Activated CD8-positive, alpha-beta T cell treated with anti-CD3 and anti-CD28 coated beads for 36 hours (primary cell): ENCODE measurements around the gene CSTB. TPM values are rescaled to one million over a fixed set of nuclear protein-coding genes. Genes with fewer than 3 reads are reported as not detected.

Source experiments
- ATAC-seq: fragments of 200-7000 bp; cut with Tn5 transposase; one replicate; pipeline ENCODE4 v1.10.0; 2021; ENCODE audit warnings: mild to moderate bottlenecking, moderate library complexity
- CTCF ChIA-PET: fragments of 350-600 bp; sonication (Branson Sonifier 250); formaldehyde crosslinking; loops from one replicate; lab custom pipeline; 2021; ENCODE audit warnings: antibody characterized with exemption; lab: Charles Lee
- POLR2A ChIA-PET: fragments of 350-600 bp; sonication (Branson Sonifier 250); formaldehyde crosslinking; loops from one replicate; lab custom pipeline; 2021; ENCODE audit warnings: antibody characterized with exemption; lab: Charles Lee
- DNase-seq: peaks from one replicate; pipeline ENCODE4 v3.0.0-alpha.2; 2020
- H3K27ac Mint-ChIP-seq: one replicate; pipeline ENCODE4 v1.8.0; 2021; ENCODE audit warnings: mild to moderate bottlenecking, mixed read lengths
- H3K27me3 Mint-ChIP-seq: one replicate; pipeline ENCODE4 v1.8.0; 2021; ENCODE audit warnings: mixed read lengths
- H3K36me3 Mint-ChIP-seq: one replicate; pipeline ENCODE4 v1.8.0; 2021; ENCODE audit warnings: low read depth, mixed read lengths
- H3K4me1 Mint-ChIP-seq: one replicate; pipeline ENCODE4 v1.8.0; 2021; ENCODE audit warnings: low read depth, mixed read lengths
- H3K4me3 Mint-ChIP-seq: one replicate; pipeline ENCODE4 v1.8.0; 2021; ENCODE audit warnings: mild to moderate bottlenecking, moderate library complexity, mixed read lengths
- H3K9me3 Mint-ChIP-seq: one replicate; pipeline ENCODE4 v1.8.0; 2021; ENCODE audit warnings: mixed read lengths
- CTCF ChIP-seq: fragments of 200-600 bp; IDR thresholded peaks from one replicate; pipeline ENCODE4 v1.8.0; 2022; ENCODE audit warnings: antibody characterized with exemption, mild to moderate bottlenecking
- intact Hi-C: fragments of 100-400 bp; cut with micrococcal nuclease; formaldehyde crosslinking; loops from one replicate; pipeline ENCODE4 v1.10.0; 2022
- total RNA-seq, 2 experiments: library from RNA; stranded (reverse); gene quantifications; one replicate each; pipeline ENCODE4 v1.2.3, GENCODE V29; 2021

CSTB gene
- total RNA-seq, 2 experiments from 2014 or later = 18.6 to 20.7 TPM

GRCh38 chr21:43799301-43799840 lies 23.3 kb upstream of the CSTB start:
- H3K4me3 Mint-ChIP-seq = no peak overlapping the region
- H3K36me3 Mint-ChIP-seq = peaks cover 61% of the 10 kb centered on the region
- TF ChIP-seq CTCF = no peak
- H3K27me3 Mint-ChIP-seq = no peaks in the 10 kb centered on the region
- H3K4me1 Mint-ChIP-seq = no peaks in the 10 kb centered on the region
- intact Hi-C loops = no loop called here
- no peak overlapping the region for H3K27ac Mint-ChIP-seq
- DNase-seq (no peak), ATAC-seq (no peak)
- CTCF ChIA-PET = interaction anchor here (0.9 kb wide), 1 partner anchor 140 kb away, joined by 3 read pairs; no protein-coding TSS in a partner anchor
- POLR2A ChIA-PET = interaction anchor here (2.0 to 4.6 kb wide), 2 partner anchors 9 to 10 kb away, joined by 7 to 24 read pairs; partner anchors contain the start of gene RRP1
- H3K9me3 Mint-ChIP-seq = no peaks in the 10 kb centered on the region

GRCh38 chr21:43797925-43798715 lies 22.0 kb upstream of the CSTB start:
- DNase-seq (no peak), ATAC-seq (no peak)
- no peak for TF ChIP-seq CTCF
- H3K36me3 Mint-ChIP-seq = peaks cover 64% of the 10 kb centered on the region
- intact Hi-C loops = no loop called here
- CTCF ChIA-PET = interaction anchor here (1.0 kb wide), 1 partner anchor 13 kb away, joined by 3 read pairs; no protein-coding TSS in a partner anchor
- H3K4me1 Mint-ChIP-seq = peaks cover 3% of the 10 kb centered on the region
- H3K27ac Mint-ChIP-seq = no peak overlapping the region
- H3K27me3 Mint-ChIP-seq = no peaks in the 10 kb centered on the region
- no peaks in the 10 kb centered on the region for H3K9me3 Mint-ChIP-seq
- POLR2A ChIA-PET = interaction anchor here (0.6 to 4.6 kb wide), 4 partner anchors 8 to 44 kb away, joined by 3 to 24 read pairs (median 6); partner anchors contain the start of gene RRP1
- H3K4me3 Mint-ChIP-seq = no peak overlapping the region

- no peak for ATAC-seq
Measured at GRCh38 chr21:43797415-43797814, 21.3 kb upstream of the CSTB start.

GRCh38 chr21:43794857-43795256 lies 18.7 kb upstream of the CSTB start:
- H3K36me3 Mint-ChIP-seq = peaks cover 70% of the 10 kb centered on the region
- no peak for ATAC-seq
- no peak for TF ChIP-seq CTCF
- no peaks in the 10 kb centered on the region for H3K27me3 Mint-ChIP-seq
- H3K4me3 Mint-ChIP-seq = no peak overlapping the region
- H3K9me3 Mint-ChIP-seq = no peaks in the 10 kb centered on the region
- H3K4me1 Mint-ChIP-seq = peaks cover 23% of the 10 kb centered on the region
- POLR2A ChIA-PET = interaction anchor here (1.0 kb wide), 1 partner anchor 12 kb away, joined by 3 read pairs; no protein-coding TSS in a partner anchor
- DNase-seq = no peak
- intact Hi-C loops = no loop called here
- CTCF ChIA-PET = interaction anchor here (1.0 kb wide), 1 partner anchor 16 kb away, joined by 3 read pairs; no protein-coding TSS in a partner anchor
- H3K27ac Mint-ChIP-seq = no peak overlapping the region

More at GRCh38 chr21:43797415-43797814, 21.3 kb upstream of the CSTB start:
- no peaks in the 10 kb centered on the region for H3K9me3 Mint-ChIP-seq
- DNase-seq = no peak
- no peaks in the 10 kb centered on the region for H3K27me3 Mint-ChIP-seq
- H3K4me1 Mint-ChIP-seq = peaks cover 5% of the 10 kb centered on the region
- no peak for TF ChIP-seq CTCF
- no peak overlapping the region for H3K4me3 Mint-ChIP-seq
- CTCF ChIA-PET = interaction anchor here (0.6 kb wide), 1 partner anchor 109 kb away, joined by 3 read pairs; no protein-coding TSS in a partner anchor
- no peak overlapping the region for H3K27ac Mint-ChIP-seq
- peaks cover 68% of the 10 kb centered on the region for H3K36me3 Mint-ChIP-seq
- intact Hi-C loops = no loop called here
- POLR2A ChIA-PET = interaction anchor here (0.7 kb wide), 1 partner anchor 12 kb away, joined by 3 read pairs; no protein-coding TSS in a partner anchor
